Activated CD8-positive, alpha-beta memory T cell treated with anti-CD3 and anti-CD28 coated beads, Interleukin-2, amount 50 U/mL, for 1 hour (primary cell): Measurements from ENCODE around the gene TPCN2.

Experiments used
- DNase-seq: peaks from one replicate; pipeline ENCODE4 v3.0.0-alpha.2; 2020; ENCODE audit errors: extremely low read depth

The TPCN2 gene

GRCh38 chr11:69165775-69166174, 117.0 kb downstream of the TPCN2 start:
- DNase-seq, result no peak

GRCh38 chr11:69166218-69167115, 117.7 kb downstream of the TPCN2 start:
- DNase-seq, result no peak

GRCh38 chr11:69167130-69167915, 118.6 kb downstream of the TPCN2 start:
- no peak for DNase-seq

DNA sequence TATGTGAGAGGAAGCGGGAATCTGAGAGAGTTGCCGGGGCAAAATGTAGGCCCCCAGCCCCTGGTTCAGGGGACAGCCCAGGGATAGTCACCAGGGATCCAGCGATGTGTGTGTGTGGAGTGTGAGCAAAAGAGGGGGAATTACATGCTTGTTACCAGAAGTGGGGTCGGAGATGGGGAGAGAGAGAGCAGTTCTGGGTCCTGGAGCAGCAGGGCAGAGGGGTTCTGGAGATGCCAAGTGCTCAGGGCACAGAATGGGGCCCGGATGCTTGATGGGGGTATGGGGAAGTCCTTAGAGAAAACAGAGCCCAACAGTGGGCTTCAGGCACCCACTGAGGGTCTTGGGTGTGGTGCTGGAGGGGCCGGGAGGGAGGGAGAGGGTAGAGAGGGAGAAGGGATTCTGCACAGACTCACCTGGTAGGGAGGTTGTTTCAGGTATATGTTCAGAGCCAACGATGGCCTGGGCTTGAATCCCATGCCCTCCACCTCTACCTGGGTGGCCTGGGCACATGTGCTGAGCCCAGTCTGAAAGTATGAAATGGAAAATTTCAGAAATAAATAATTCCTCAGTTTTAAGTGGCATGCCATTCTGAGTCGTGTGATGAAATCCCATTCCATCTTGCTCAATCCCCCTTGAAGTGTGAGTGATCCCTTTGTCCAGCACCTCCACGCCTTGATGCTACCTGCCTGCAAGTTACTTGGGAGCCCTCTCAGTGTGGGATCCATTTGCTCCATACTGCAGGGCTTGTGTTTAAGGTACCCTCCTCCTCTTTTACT, 119.4 kb downstream of the TPCN2 start:
- DNase-seq, result no peak

GRCh38 chr11:69169479-69169878, 120.7 kb downstream of the TPCN2 start:
- no peak for DNase-seq

DNA sequence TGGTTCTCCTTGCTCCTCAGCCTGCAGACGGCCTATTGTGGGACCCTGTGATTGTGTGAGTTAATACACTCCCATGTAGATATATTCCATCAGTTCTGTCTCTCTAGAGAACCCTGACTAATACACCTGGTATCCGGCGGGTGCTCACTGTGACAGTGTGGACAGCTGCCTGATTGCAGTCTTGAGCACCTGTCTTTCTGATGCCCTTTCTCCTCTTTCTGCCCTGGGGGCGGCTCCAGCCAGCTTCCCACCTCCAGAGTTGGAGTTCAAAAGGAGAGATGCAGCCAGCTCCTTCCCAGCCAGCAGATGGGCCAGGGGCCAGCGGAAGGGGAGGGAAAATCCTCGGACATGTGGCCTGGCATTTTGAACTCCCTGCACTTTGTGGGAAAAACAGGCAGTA, 122.0 kb downstream of the TPCN2 start:
- no peak for DNase-seq

DNA sequence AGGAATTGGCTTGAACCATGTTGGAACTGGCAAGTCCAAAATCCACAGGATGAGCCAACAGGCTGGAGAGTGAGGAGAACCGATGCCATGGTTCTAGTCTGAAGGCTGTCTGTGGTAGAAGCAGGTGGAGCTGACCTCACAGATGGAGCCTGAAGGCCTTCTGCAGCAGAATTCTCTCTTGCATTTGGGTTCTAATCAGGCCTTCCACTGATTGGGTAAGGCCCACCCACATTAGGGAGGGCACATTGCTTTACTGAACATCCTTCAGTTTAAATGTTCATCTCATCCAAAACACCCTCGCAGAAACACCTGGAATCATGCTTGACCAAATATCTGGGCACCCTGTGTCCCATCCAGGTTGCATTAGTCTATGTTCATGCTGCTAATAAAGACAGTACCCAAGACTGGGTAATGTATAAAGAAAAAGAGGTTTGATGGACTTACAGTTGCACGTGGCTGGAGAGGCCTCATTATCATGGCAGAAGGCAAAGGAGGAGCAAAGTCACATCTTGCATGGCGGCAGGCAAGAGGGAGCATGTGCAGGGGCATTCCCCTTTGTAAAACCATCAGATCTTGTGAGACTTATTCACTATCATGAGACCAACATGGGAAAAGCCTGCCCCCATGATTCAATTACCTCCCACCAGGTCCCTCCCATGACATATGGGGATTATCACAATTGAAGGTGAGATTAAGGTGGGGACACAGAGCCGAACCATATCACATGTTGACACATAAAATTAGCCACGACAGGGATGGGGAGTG, 122.9 kb downstream of the TPCN2 start:
- DNase-seq, result no peak

DNA sequence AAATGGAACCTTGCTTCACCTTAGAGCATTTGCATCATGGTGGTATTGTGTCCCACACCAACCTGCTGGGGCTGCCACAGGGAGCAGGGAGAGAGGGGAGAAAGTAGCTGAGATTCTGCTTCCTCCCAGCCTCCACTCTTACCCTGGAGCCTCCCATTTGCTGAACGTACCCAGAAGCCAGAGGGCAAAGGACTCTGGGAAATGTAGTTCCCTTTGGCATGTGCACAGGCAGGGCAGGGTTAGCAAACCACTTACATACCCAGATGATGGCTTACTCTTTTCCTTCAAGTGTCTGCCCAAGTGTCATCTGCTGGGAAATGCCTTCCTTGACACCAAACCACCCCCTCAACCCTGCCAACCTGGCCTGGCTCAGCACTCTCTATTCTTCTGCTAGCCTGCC, 123.9 kb downstream of the TPCN2 start:
- no peak for DNase-seq

GRCh38 chr11:69173331-69173730, 124.6 kb downstream of the TPCN2 start:
- DNase-seq, result no peak

DNA sequence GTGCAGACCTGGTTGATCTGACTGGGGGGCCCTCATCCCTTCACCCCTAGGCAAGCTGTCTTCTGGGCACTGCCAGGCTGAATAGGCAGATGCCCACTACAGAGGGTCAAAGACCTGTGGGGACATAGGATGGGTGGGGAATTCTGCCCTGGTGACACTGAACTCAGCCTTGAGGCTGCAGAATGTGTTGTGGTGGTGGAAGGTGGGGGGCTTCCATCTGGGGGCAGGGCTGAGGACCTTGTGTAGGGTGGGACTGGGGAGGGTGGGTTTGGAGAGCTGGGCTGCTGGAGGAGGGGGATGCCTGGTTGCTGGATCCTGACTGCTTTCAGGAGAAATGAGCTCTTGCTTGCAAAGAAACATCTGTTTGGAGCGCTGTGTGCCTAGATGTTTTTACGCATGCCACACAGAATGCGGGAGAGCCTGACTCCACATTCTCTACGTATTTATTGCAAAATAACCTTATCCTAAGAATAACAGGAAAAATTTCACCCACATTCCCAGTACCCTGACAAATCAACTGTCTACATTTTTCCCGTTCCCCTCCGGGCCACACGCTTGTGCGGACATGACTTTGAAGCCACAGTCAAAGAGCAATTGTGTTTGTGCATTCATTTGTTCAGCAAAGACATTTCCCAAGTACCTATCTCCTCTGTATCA, 125.3 kb downstream of the TPCN2 start:
- no peak for DNase-seq

- DNase-seq, result no peak
Measured at GRCh38 chr11:69174841-69175240, 126.1 kb downstream of the TPCN2 start.

GRCh38 chr11:69178819-69179482, 130.2 kb downstream of the TPCN2 start:
- DNase-seq, result no peak

- no peak for DNase-seq
Measured at GRCh38 chr11:69180226-69180625, 131.5 kb downstream of the TPCN2 start.

- no peak for DNase-seq
Measured at GRCh38 chr11:69180726-69181125, 132.0 kb downstream of the TPCN2 start.

- DNase-seq, result no peak
Measured at GRCh38 chr11:69183613-69184012, 134.9 kb downstream of the TPCN2 start.
